IMR-90 (cell line): Measurements from ENCODE around the gene CCDC185. TPM values are rescaled to one million over a fixed set of nuclear protein-coding genes. Genes with fewer than 3 reads are reported as not detected.

Experiments used
- ATAC-seq: fragments of 200-7000 bp; cut with Tn5 transposase; 2 replicates; pipeline ENCODE4 v1.9.1; 2020; ENCODE audit warnings: low read depth, mild to moderate bottlenecking, moderate library complexity
- BruUV-seq: library from RNA; stranded (reverse); fragments of 400-500 nt; replicated peaks from 2 replicates; lab custom pipeline; 2021; lab: Mats Ljungman, UMichigan
- CTCF ChIA-PET: fragments of 300-600 bp; formaldehyde crosslinking; extraction: SDS; loops from one replicate; lab custom pipeline; 2021; ENCODE audit warnings: antibody characterized with exemption; lab: Yijun Ruan, JAX
- POLR2A ChIA-PET: fragments of 300-600 bp; sonication (Branson Sonifier 250); formaldehyde crosslinking; loops from one replicate; lab custom pipeline; 2022; ENCODE audit warnings: antibody characterized with exemption; ENCODE audit not compliant: unreplicated experiment; lab: Charles Lee
- DNase-seq: peaks from one replicate; pipeline ENCODE4 v3.0.0; 2013
- H2AFZ ChIP-seq: replicated peaks from 2 replicates; pipeline ENCODE3; 2013; ENCODE audit warnings: low read length, mild to moderate bottlenecking; ENCODE audit not compliant: poor library complexity
- H2AK5ac ChIP-seq: 2 replicates; pipeline ENCODE4 v1.6.1; 2013; ENCODE audit warnings: low read depth, low read length, inconsistent platforms
- H2AK9ac ChIP-seq: replicated peaks from 2 replicates; pipeline ENCODE3; 2013; ENCODE audit warnings: mild to moderate bottlenecking, low read depth, low read length, moderate library complexity; ENCODE audit not compliant: poor library complexity
- H2BK120ac ChIP-seq: 2 replicates; pipeline ENCODE4 v1.6.1; 2013; ENCODE audit warnings: low read depth, low read length, inconsistent platforms
- H2BK15ac ChIP-seq: 3 replicates; pipeline ENCODE4 v1.6.1; 2013; ENCODE audit warnings: low read depth, low read length, inconsistent platforms
- H2BK20ac ChIP-seq: 2 replicates; pipeline ENCODE4 v1.6.1; 2013; ENCODE audit warnings: low read depth, mild to moderate bottlenecking, inconsistent platforms, low read length, moderate library complexity
- H2BK5ac ChIP-seq: 2 replicates; pipeline ENCODE4 v1.6.1; 2013; ENCODE audit warnings: mild to moderate bottlenecking, low read depth, low read length, inconsistent platforms; ENCODE audit not compliant: poor library complexity, severe bottlenecking
- H3K14ac ChIP-seq: replicated peaks from 2 replicates; pipeline ENCODE4 v1.6.1; 2013; ENCODE audit warnings: low read depth, low read length, inconsistent platforms
- H3K18ac ChIP-seq: 2 replicates; pipeline ENCODE4 v1.6.1; 2013; ENCODE audit warnings: low read depth, low read length, control low read depth
- H3K23ac ChIP-seq: 2 replicates; pipeline ENCODE4 v1.6.1; 2013; ENCODE audit warnings: low read depth, low read length, inconsistent platforms
- H3K27ac ChIP-seq: 2 replicates; pipeline ENCODE4 v1.5.1; 2013; ENCODE audit warnings: mild to moderate bottlenecking, control low read depth, low read length; ENCODE audit not compliant: insufficient read depth
- H3K27me3 ChIP-seq: 2 replicates; pipeline ENCODE4 v1.6.1; 2013; ENCODE audit warnings: low read length; ENCODE audit not compliant: control insufficient read depth, insufficient read depth
- H3K36me3 ChIP-seq: 2 replicates; pipeline ENCODE4 v1.6.1; 2013; ENCODE audit warnings: low read length, mixed read lengths; ENCODE audit not compliant: control insufficient read depth, insufficient read depth
- H3K4ac ChIP-seq: 2 replicates; pipeline ENCODE4 v1.6.1; 2013; ENCODE audit warnings: low read depth, low read length, inconsistent platforms
- H3K4me1 ChIP-seq: 2 replicates; pipeline ENCODE4 v1.6.1; 2013; ENCODE audit warnings: low read length, mixed read lengths; ENCODE audit not compliant: control insufficient read depth, insufficient read depth
- H3K4me2 ChIP-seq: 2 replicates; pipeline ENCODE4 v1.6.1; 2013; ENCODE audit warnings: low read depth, mild to moderate bottlenecking, control low read depth, low read length, moderate library complexity
- H3K4me3 ChIP-seq: 2 replicates; pipeline ENCODE4 v1.5.1; 2013; ENCODE audit warnings: low read depth, mild to moderate bottlenecking, control low read depth, low read length, moderate library complexity; ENCODE audit not compliant: insufficient read depth
- H3K56ac ChIP-seq: 2 replicates; pipeline ENCODE4 v1.6.1; 2013; ENCODE audit warnings: low read length, inconsistent platforms; ENCODE audit not compliant: insufficient read depth; ENCODE audit errors: extremely low read depth
- H3K79me1 ChIP-seq, 2 experiments: 2 replicates each; pipeline ENCODE4 v1.6.1; 2013; ENCODE audit warnings: low read length in 2 of 2, inconsistent platforms in 1 of 2, low read depth in 1 of 2
- H3K9ac ChIP-seq: 2 replicates; pipeline ENCODE4 v1.6.1; 2013; ENCODE audit warnings: low read depth, low read length, control low read depth
- H3K9me1 ChIP-seq: 2 replicates; pipeline ENCODE4 v1.6.1; 2013; ENCODE audit warnings: low read length, inconsistent platforms; ENCODE audit not compliant: insufficient read depth
- H3K9me3 ChIP-seq: 2 replicates; pipeline ENCODE4 v1.6.1; 2013; ENCODE audit warnings: low read length; ENCODE audit not compliant: control insufficient read depth, insufficient read depth
- H4K20me1 ChIP-seq: 2 replicates; pipeline ENCODE4 v1.6.1; 2013; ENCODE audit warnings: low read length, inconsistent platforms; ENCODE audit not compliant: insufficient read depth
- H4K5ac ChIP-seq: 2 replicates; pipeline ENCODE4 v1.6.1; 2013; ENCODE audit warnings: mild to moderate bottlenecking, low read depth, low read length, control low read depth
- H4K8ac ChIP-seq, 2 experiments: 2 replicates each; pipeline ENCODE4 v1.6.1; 2013; ENCODE audit warnings: low read depth in 2 of 2, low read length in 2 of 2, control low read depth in 1 of 2, inconsistent platforms in 1 of 2
- H4K91ac ChIP-seq: 2 replicates; pipeline ENCODE4 v1.6.1; 2013; ENCODE audit warnings: low read depth, low read length, inconsistent platforms; ENCODE audit not compliant: insufficient read depth
- CEBPB ChIP-seq: IDR thresholded peaks from 2 replicates; pipeline ENCODE4 v1.6.1; 2012; ENCODE audit warnings: low read depth, low read length, improper control_type of control experiment
- CHD1 ChIP-seq: IDR thresholded peaks from 2 replicates; pipeline ENCODE4 v1.6.1; 2012; ENCODE audit warnings: low read depth, low read length, improper control_type of control experiment
- FOS ChIP-seq: fragments of 150-350 bp; IDR thresholded peaks from 2 replicates; pipeline ENCODE4 v1.6.1; 2016; ENCODE audit warnings: low read depth, low read length
- MXI1 ChIP-seq: IDR thresholded peaks from 2 replicates; pipeline ENCODE4 v1.6.1; 2012; ENCODE audit warnings: low read depth, mild to moderate bottlenecking, low read length, moderate library complexity, borderline replicate concordance
- NFE2L2 ChIP-seq: fragments of 150-350 bp; IDR thresholded peaks from 2 replicates; pipeline ENCODE4 v1.6.1; 2016; ENCODE audit warnings: low read depth, mild to moderate bottlenecking, low read length
- RFX5 ChIP-seq: IDR thresholded peaks from 2 replicates; pipeline ENCODE4 v1.8.0; 2012; ENCODE audit warnings: low read depth, mild to moderate bottlenecking, low read length, moderate library complexity
- dilution Hi-C: fragments of 300-500 bp; cut with HindIII; formaldehyde crosslinking; loops from one replicate; pipeline ENCODE4 v1.14.3; 2018; ENCODE audit warnings: low sequenced_read_pairs; ENCODE audit not compliant: unreplicated experiment
- in situ Hi-C: fragments of 300-500 bp; cut with MboI; formaldehyde crosslinking; loops from 3 replicates; pipeline ENCODE4 v1.14.3; 2019; ENCODE audit warnings: low sequenced_read_pairs, inconsistent platforms, mixed read lengths
- intact Hi-C: fragments of 100-400 bp; cut with micrococcal nuclease; formaldehyde crosslinking; loops from 2 replicates; pipeline ENCODE4 v1.10.0; 2022
- polyA plus RNA-seq, 3 experiments: library from polyadenylated mRNA; depleted of rRNA; stranded (reverse); fragments of >200 nt; gene quantifications; 2 replicates each; pipeline ENCODE4 v1.2.3, GENCODE V29; 2012; ENCODE audit warnings: low replicate concordance in 1 of 3
- total RNA-seq: library from RNA; depleted of rRNA; stranded (reverse); fragments of >200 nt; gene quantifications from 2 replicates; pipeline ENCODE4 v1.2.3, GENCODE V29; 2012
- TF ChIP-seq, protein P1 (sequence below): fragments of 150-350 bp; IDR thresholded peaks from 2 replicates; pipeline ENCODE4 v1.6.1; 2016; ENCODE audit warnings: low read depth, mild to moderate bottlenecking, low read length, moderate library complexity, borderline replicate concordance

The CCDC185 gene
- total and polyA plus RNA-seq, 2 of the 4 experiments (the other 2 are of a cell fraction), result not detected

DNA sequence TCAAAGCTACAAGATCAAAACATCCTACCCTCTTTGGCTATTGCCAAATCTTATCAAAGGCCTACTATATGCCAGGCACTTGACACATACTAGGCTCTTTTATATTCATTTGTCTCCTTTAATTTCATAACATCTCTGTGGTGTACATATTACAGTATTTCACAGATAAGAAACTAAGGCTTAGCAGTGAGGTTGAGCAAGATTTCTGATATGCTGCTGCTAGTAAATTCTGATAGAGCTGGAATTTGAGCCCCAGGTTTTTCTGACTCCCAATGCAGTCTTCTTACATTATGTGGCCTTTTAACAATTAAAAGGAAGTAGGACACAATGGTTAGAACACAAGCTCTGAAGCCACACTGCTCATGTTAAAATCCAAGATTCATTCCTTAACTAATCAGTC is 16.8 kb downstream of the CCDC185 start:
- BruUV-seq, result no TSS peak

More for the DNA sequence above, 16.8 kb downstream of the CCDC185 start:
- H2BK5ac ChIP-seq, result no peak overlapping the region
- H2BK120ac ChIP-seq, result no peak overlapping the region
- peak overlapping the region; percentile 48; the same call in 1 of the 2 replicates for H2BK20ac ChIP-seq
- H3K4me3 ChIP-seq, result no peak overlapping the region
- no peaks in the 10 kb centered on the region for H3K36me3 ChIP-seq
- no peak overlapping the region; the same call in 1 of the 2 replicates for H3K4me2 ChIP-seq
- no peaks in the 10 kb centered on the region for H3K79me1 ChIP-seq
- H3K9ac ChIP-seq, result no peak overlapping the region
- H3K9me1 ChIP-seq, result peaks cover 4% of the 10 kb centered on the region; the same call in 1 of the 2 replicates
- H3K27me3 ChIP-seq, result no peaks in the 10 kb centered on the region
- TF ChIP-seq CEBPB (peak; percentile 31; the same call in 1 of the 2 replicates), FOS (no peak), RFX5 (no peak), NFE2L2 (no peak), CHD1 (no peak), MXI1 (no peak)
- TF ChIP-seq, protein P1, sequence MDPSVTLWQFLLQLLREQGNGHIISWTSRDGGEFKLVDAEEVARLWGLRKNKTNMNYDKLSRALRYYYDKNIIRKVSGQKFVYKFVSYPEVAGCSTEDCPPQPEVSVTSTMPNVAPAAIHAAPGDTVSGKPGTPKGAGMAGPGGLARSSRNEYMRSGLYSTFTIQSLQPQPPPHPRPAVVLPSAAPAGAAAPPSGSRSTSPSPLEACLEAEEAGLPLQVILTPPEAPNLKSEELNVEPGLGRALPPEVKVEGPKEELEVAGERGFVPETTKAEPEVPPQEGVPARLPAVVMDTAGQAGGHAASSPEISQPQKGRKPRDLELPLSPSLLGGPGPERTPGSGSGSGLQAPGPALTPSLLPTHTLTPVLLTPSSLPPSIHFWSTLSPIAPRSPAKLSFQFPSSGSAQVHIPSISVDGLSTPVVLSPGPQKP, result no peak
- H2AK9ac ChIP-seq, result no peak overlapping the region
- H4K8ac ChIP-seq, result no peak overlapping the region
- CTCF ChIA-PET, result interaction anchor here (0.9 kb wide), 1 partner anchor 155 kb away, joined by 3 read pairs; no protein-coding TSS in a partner anchor
- no peak overlapping the region for H3K56ac ChIP-seq
- H3K27ac ChIP-seq, result no peak overlapping the region
- no peak overlapping the region for H3K4ac ChIP-seq
- no peak overlapping the region for H2BK15ac ChIP-seq
- H2AFZ ChIP-seq, result no peak overlapping the region
- no peak overlapping the region for H3K14ac ChIP-seq
- H2AK5ac ChIP-seq, result no peak overlapping the region
- in situ Hi-C loops, result no loop called here
- H4K5ac ChIP-seq, result no peak overlapping the region
- H3K4me1 ChIP-seq, result peaks cover 12% of the 10 kb centered on the region
- no peak overlapping the region for H4K91ac ChIP-seq
- POLR2A ChIA-PET, result no interaction called here
- no peaks in the 10 kb centered on the region for H4K20me1 ChIP-seq
- H3K23ac ChIP-seq, result no peak overlapping the region
- dilution Hi-C loops, result no loop called here
- H3K9me3 ChIP-seq, result no peaks in the 10 kb centered on the region
- peak overlapping the region; percentile 55; the same call in 1 of the 2 replicates for H3K18ac ChIP-seq
- ATAC-seq (no peak), DNase-seq (peak; percentile 30)
- intact Hi-C loops, result loop anchor here (5.0 kb wide), 1 partner anchor 178 kb away; no protein-coding TSS in a partner anchor
